GM23338 (cell line): ENCODE data around the gene EPB41L5. TPM values are rescaled to one million over a fixed set of nuclear protein-coding genes. Genes with fewer than 3 reads are reported as not detected.
"Not testable (repeated sequence)": the region's sequence is repeated elsewhere in the genome, so short reads cannot be mapped to it uniquely, and the experiment has no call there.

Experiments used
- ATAC-seq: fragments of 200-7000 bp; cut with Tn5 transposase; 3 replicates; pipeline ENCODE4 v1.9.1; 2020
- DNase-seq: peaks from one replicate; pipeline ENCODE4 v3.0.0-alpha.2; 2015; ENCODE audit warnings: low spot score
- H2AFZ ChIP-seq: fragments of 200-600 bp; sonication (generic); 2 replicates; pipeline ENCODE4 v1.8.0; 2016; ENCODE audit warnings: antibody characterized with exemption, mild to moderate bottlenecking, moderate library complexity
- H3F3A ChIP-seq: fragments of 200-600 bp; sonication (generic); replicated peaks from 2 replicates; pipeline ENCODE4 v1.8.0; 2017; ENCODE audit warnings: antibody characterized with exemption, mixed run types, low read depth
- H3K27ac ChIP-seq: fragments of 200-600 bp; sonication (generic); 2 replicates; pipeline ENCODE4 v1.6.1; 2016; ENCODE audit warnings: low read depth
- H3K27me3 ChIP-seq: fragments of 200-600 bp; sonication (generic); 2 replicates; pipeline ENCODE4 v1.8.0; 2016; ENCODE audit warnings: mild to moderate bottlenecking, mixed run types, moderate library complexity; ENCODE audit not compliant: insufficient read depth
- H3K36me3 ChIP-seq: fragments of 200-600 bp; sonication (generic); 2 replicates; pipeline ENCODE4 v1.8.0; 2016; ENCODE audit warnings: mild to moderate bottlenecking; ENCODE audit not compliant: insufficient read depth
- H3K4me1 ChIP-seq: fragments of 200-600 bp; sonication (generic); 2 replicates; pipeline ENCODE4 v1.8.0; 2016; ENCODE audit warnings: mild to moderate bottlenecking, moderate library complexity; ENCODE audit not compliant: insufficient read depth
- H3K4me2 ChIP-seq: fragments of 200-600 bp; sonication (generic); 2 replicates; pipeline ENCODE4 v1.7.1; 2017; ENCODE audit warnings: mixed run types
- H3K4me3 ChIP-seq: fragments of 200-600 bp; sonication (generic); 2 replicates; pipeline ENCODE4 v1.6.1; 2016; ENCODE audit warnings: mixed run types
- H3K79me2 ChIP-seq: fragments of 200-600 bp; sonication (generic); replicated peaks from 2 replicates; pipeline ENCODE4 v1.8.0; 2017; ENCODE audit warnings: mild to moderate bottlenecking; ENCODE audit not compliant: insufficient read depth
- H3K9me2 ChIP-seq: fragments of 200-600 bp; sonication (generic); 2 replicates; pipeline ENCODE4 v1.8.0; 2017; ENCODE audit not compliant: insufficient read depth
- H4K20me1 ChIP-seq: fragments of 200-600 bp; sonication (generic); replicated peaks from 2 replicates; pipeline ENCODE4 v1.8.0; 2017; ENCODE audit warnings: mild to moderate bottlenecking; ENCODE audit not compliant: insufficient read depth
- H3K27ac Mint-ChIP-seq: 2 replicates; pipeline ENCODE4 v1.8.0; 2020; ENCODE audit warnings: inconsistent platforms, mild to moderate bottlenecking, moderate library complexity, mixed read lengths
- H3K27me3 Mint-ChIP-seq: 3 replicates; pipeline ENCODE4 v1.8.0; 2022; ENCODE audit warnings: low read depth, mild to moderate bottlenecking, moderate library complexity, mixed read lengths, inconsistent platforms; ENCODE audit not compliant: insufficient read depth, poor library complexity
- H3K36me3 Mint-ChIP-seq: 3 replicates; pipeline ENCODE4 v1.8.0; 2021; ENCODE audit warnings: low read depth, mild to moderate bottlenecking, inconsistent platforms, moderate library complexity, mixed read lengths
- H3K4me1 Mint-ChIP-seq: 3 replicates; pipeline ENCODE4 v1.8.0; 2020; ENCODE audit warnings: mild to moderate bottlenecking, inconsistent platforms, mixed read lengths
- H3K4me3 Mint-ChIP-seq: 3 replicates; pipeline ENCODE4 v1.8.0; 2021; ENCODE audit warnings: moderate library complexity, mild to moderate bottlenecking, inconsistent platforms, mixed read lengths
- H3K9me3 Mint-ChIP-seq: 3 replicates; pipeline ENCODE4 v1.8.0; 2020; ENCODE audit warnings: moderate library complexity, mild to moderate bottlenecking, inconsistent platforms, mixed read lengths
- CREB1 ChIP-seq: fragments of 250-450 bp; sonication (Bioruptor Pico); IDR thresholded peaks from 2 replicates; pipeline ENCODE4 v1.5.0; 2020; ENCODE audit warnings: low read depth, mild to moderate bottlenecking, moderate library complexity
- EZH2phosphoT487 ChIP-seq: fragments of 200-600 bp; sonication (generic); IDR thresholded peaks from one replicate; pipeline ENCODE4 v1.8.1; 2018; ENCODE audit warnings: antibody characterized with exemption; ENCODE audit not compliant: unreplicated experiment
- JUNB ChIP-seq: IDR thresholded peaks from one replicate; pipeline ENCODE4 v1.6.1; 2016; ENCODE audit warnings: antibody characterized with exemption; ENCODE audit not compliant: unreplicated experiment
- POLR2AphosphoS5 ChIP-seq: IDR thresholded peaks from 2 replicates; pipeline ENCODE4 v1.6.1; 2016; ENCODE audit warnings: antibody characterized with exemption, low read depth
- REST ChIP-seq: IDR thresholded peaks from one replicate; pipeline ENCODE4 v1.6.1; 2018; ENCODE audit warnings: antibody characterized with exemption; ENCODE audit not compliant: unreplicated experiment
- STAT1 ChIP-seq: IDR thresholded peaks from one replicate; pipeline ENCODE4 v1.6.1; 2016; ENCODE audit warnings: antibody characterized with exemption; ENCODE audit not compliant: unreplicated experiment
- ZNF114 ChIP-seq: fragments of 250-450 bp; sonication (Bioruptor Pico); IDR thresholded peaks from 2 replicates; pipeline ENCODE4 v1.5.0; 2020; ENCODE audit warnings: mild to moderate bottlenecking, moderate library complexity
- polyA plus RNA-seq: library from polyadenylated mRNA; unstranded; fragments of >200 nt; fragmentation: Nextera tagmentation; extraction: Ambion mirVana; gene quantifications from 2 replicates; pipeline ENCODE4 v1.2.1, GENCODE V29; 2016
- total RNA-seq: library from RNA; depleted of rRNA; stranded (reverse); fragments of >200 nt; shearing (Covaris generic); gene quantifications from 2 replicates; pipeline ENCODE4 v1.2.3, GENCODE V29; 2014

Gene EPB41L5
- total and polyA plus RNA-seq, 2 experiments from 2014 or later = 15.5 to 35.4 TPM

- TF ChIP-seq STAT1 (no peak), EZH2phosphoT487 (no peak), REST (no peak), ZNF114 (CRISPR knock-in tag) (no peak), CREB1 (CRISPR knock-in tag) (no peak), POLR2AphosphoS5 (no peak), JUNB (no peak)
Observed at GRCh38 chr2:120044336-120044735, 31.5 kb downstream of the EPB41L5 start (continued).

- H3K27ac ChIP-seq, H3K27me3 Mint-ChIP-seq, H3K9me2 ChIP-seq, H3K4me3 ChIP-seq, H3K4me1 ChIP-seq, H4K20me1 ChIP-seq, H3F3A ChIP-seq, H3K27me3 ChIP-seq, H2AFZ ChIP-seq, DNase-seq, H3K4me1 Mint-ChIP-seq, H3K4me3 Mint-ChIP-seq, ATAC-seq, H3K27ac Mint-ChIP-seq, H3K4me2 ChIP-seq: not testable (repeated sequence)
- H3K36me3 Mint-ChIP-seq = peaks cover 77% of the 10 kb centered on the region
- H3K9me3 Mint-ChIP-seq = peaks cover 54% of the 10 kb centered on the region
- Histone ChIP-seq H3K79me2 (peaks cover 35% of the 10 kb centered on the region), H3K36me3 (peaks cover 17% of the 10 kb centered on the region)
Observed at GRCh38 chr2:120045775-120046174, 32.9 kb downstream of the EPB41L5 start.

- H4K20me1 ChIP-seq, H3K27me3 Mint-ChIP-seq, H2AFZ ChIP-seq, H3K9me2 ChIP-seq, H3F3A ChIP-seq, H3K4me1 ChIP-seq, H3K27ac ChIP-seq, ATAC-seq, DNase-seq, H3K27me3 ChIP-seq, H3K4me3 Mint-ChIP-seq, H3K4me1 Mint-ChIP-seq, H3K4me2 ChIP-seq, H3K4me3 ChIP-seq, H3K27ac Mint-ChIP-seq: not testable (repeated sequence)
- peaks cover 82% of the 10 kb centered on the region for H3K36me3 Mint-ChIP-seq
- H3K79me2 ChIP-seq = peaks cover 38% of the 10 kb centered on the region
- H3K9me3 Mint-ChIP-seq = peaks cover 59% of the 10 kb centered on the region
- peaks cover 17% of the 10 kb centered on the region for H3K36me3 ChIP-seq
Observed at GRCh38 chr2:120046252-120046651, 33.4 kb downstream of the EPB41L5 start.
